Epithelial cell of esophagus (primary cell): ENCODE data around the gene PARVG.

Experiments
- DNase-seq: peaks from one replicate; pipeline ENCODE4 v3.0.0; 2010; ENCODE audit warnings: low read depth
- H3K4me3 ChIP-seq: 2 replicates; pipeline ENCODE4 v1.5.1; 2011; ENCODE audit warnings: mild to moderate bottlenecking, low read length, control low read depth
- CTCF ChIP-seq: IDR thresholded peaks from 2 replicates; pipeline ENCODE4 v1.5.1; 2011; ENCODE audit warnings: low read depth, mild to moderate bottlenecking, low read length, control low read depth, inconsistent platforms; ENCODE audit not compliant: insufficient read depth; ENCODE audit errors: missing control alignments

Gene PARVG

GRCh38 chr22:44179196-44179988, 1.3 kb upstream of the PARVG start:
- DNase-seq: no peak
- TF ChIP-seq CTCF: no peak
- no peak overlapping the region for H3K4me3 ChIP-seq

GRCh38 chr22:44179989-44180705, 578 bp upstream of the PARVG start:
- DNase-seq: no peak
- no peak for TF ChIP-seq CTCF
- H3K4me3 ChIP-seq: no peak overlapping the region

- DNase-seq: no peak
- no peak for TF ChIP-seq CTCF
- H3K4me3 ChIP-seq: no peak overlapping the region
Observed at GRCh38 chr22:44181033-44181911, 547 bp downstream of the PARVG start.

GRCh38 chr22:44181912-44182587, 1.3 kb downstream of the PARVG start:
- H3K4me3 ChIP-seq: no peak overlapping the region
- no peak for TF ChIP-seq CTCF
- DNase-seq: no peak

GRCh38 chr22:44182588-44183286, 2.0 kb downstream of the PARVG start:
- DNase-seq: no peak
- no peak for TF ChIP-seq CTCF
- no peak overlapping the region for H3K4me3 ChIP-seq

- DNase-seq: no peak
- TF ChIP-seq CTCF: no peak
- no peak overlapping the region for H3K4me3 ChIP-seq
Observed at GRCh38 chr22:44183287-44183588, 2.5 kb downstream of the PARVG start.
